Fibroblast of lung (primary cell): ENCODE results near the gene TUBB3. TPM values are rescaled to one million over a fixed set of nuclear protein-coding genes. Genes with fewer than 3 reads are reported as not detected.

Source experiments
- DNase-seq, 2 donors: peaks; one replicate each; pipeline versions ENCODE4 v3.0.0 to v3.0.0-alpha.2; 2010; ENCODE audit warnings: low read depth in 2 of 2
- H2AFZ ChIP-seq: 2 replicates; pipeline ENCODE4 v1.5.1; 2012; ENCODE audit warnings: low read length, control low read depth, inconsistent platforms
- H3K27ac ChIP-seq: 2 replicates; pipeline ENCODE4 v1.5.1; 2011; ENCODE audit warnings: low read length, control low read depth; ENCODE audit not compliant: insufficient read depth
- H3K27me3 ChIP-seq: 2 replicates; pipeline ENCODE4 v1.5.1; 2011; ENCODE audit warnings: mild to moderate bottlenecking, low read length; ENCODE audit not compliant: control insufficient read depth, insufficient read depth
- H3K36me3 ChIP-seq: 2 replicates; pipeline ENCODE4 v1.5.1; 2011; ENCODE audit warnings: low read length; ENCODE audit not compliant: control insufficient read depth, insufficient read depth
- H3K4me1 ChIP-seq: 2 replicates; pipeline ENCODE4 v1.5.1; 2011; ENCODE audit warnings: low read length; ENCODE audit not compliant: control insufficient read depth, insufficient read depth; ENCODE audit errors: extremely low read depth
- H3K4me2 ChIP-seq: 2 replicates; pipeline ENCODE4 v1.5.1; 2011; ENCODE audit warnings: low read length, control low read depth; ENCODE audit not compliant: insufficient read depth; ENCODE audit errors: extremely low read depth
- H3K4me3 ChIP-seq, 4 experiments: fragments of 200-600 bp in 1 of 4; sonication (generic) in 1 of 4; replicated peaks in 1 of 4; 2 replicates each; pipeline ENCODE4 v1.5.1; 2011 to 2016; ENCODE audit warnings: low read length in 4 of 4, low read depth in 3 of 4, mild to moderate bottlenecking in 3 of 4, control low read depth in 2 of 4, inconsistent platforms in 1 of 4, mixed read lengths in 1 of 4; ENCODE audit not compliant: insufficient read depth in 1 of 4; ENCODE audit errors: control extremely low read depth in 1 of 4
- H3K79me2 ChIP-seq: 2 replicates; pipeline ENCODE4 v1.5.1; 2012; ENCODE audit warnings: mild to moderate bottlenecking, low read length, inconsistent platforms; ENCODE audit not compliant: control insufficient read depth, insufficient read depth
- H3K9ac ChIP-seq: 2 replicates; pipeline ENCODE4 v1.5.1; 2011; ENCODE audit warnings: mild to moderate bottlenecking, low read length, control low read depth; ENCODE audit not compliant: insufficient read depth
- H3K9me3 ChIP-seq: 2 replicates; pipeline ENCODE4 v1.5.1; 2012; ENCODE audit warnings: low read depth, low read length; ENCODE audit not compliant: control insufficient read depth, insufficient read depth
- H4K20me1 ChIP-seq: 2 replicates; pipeline ENCODE4 v1.5.1; 2011; ENCODE audit warnings: low read length; ENCODE audit not compliant: control insufficient read depth, insufficient read depth; ENCODE audit errors: extremely low read depth
- EZH2 ChIP-seq: IDR thresholded peaks from 2 replicates; pipeline ENCODE4 v1.5.1; 2012; ENCODE audit warnings: low read length, control low read depth, mild to moderate bottlenecking; ENCODE audit errors: missing control alignments
- polyA plus RNA-seq, 2 donors: library from polyadenylated mRNA; depleted of rRNA in 1 of 2; stranded (reverse) in 1 of 2; unstranded in 1 of 2; fragments of >200 nt; gene quantifications; 2 replicates each; pipeline ENCODE4 v1.2.1, GENCODE V29; 2011 to 2012; ENCODE audit warnings: missing spikeins in 1 of 2
- total RNA-seq: library from RNA; depleted of rRNA; stranded (reverse); fragments of >200 nt; gene quantifications from 2 replicates; pipeline ENCODE4 v1.2.1, GENCODE V29; 2014
- TF ChIP-seq, protein P1 (sequence below), 2 donors: IDR thresholded peaks in 1 of 2; conservative IDR thresholded peaks in 1 of 2; 1 replicate in 1 of 2; 2 replicates in 1 of 2; pipeline ENCODE4 v1.5.1; 2011 to 2012; ENCODE audit warnings: low read length in 2 of 2, control low read depth in 1 of 2, inconsistent platforms in 1 of 2, low read depth in 1 of 2, mild to moderate bottlenecking in 1 of 2

Gene TUBB3
- total and polyA plus RNA-seq, 2 donors (not counting 1 experiment from before 2014, with no cell fraction given) = 134 to 294 TPM

DNA sequence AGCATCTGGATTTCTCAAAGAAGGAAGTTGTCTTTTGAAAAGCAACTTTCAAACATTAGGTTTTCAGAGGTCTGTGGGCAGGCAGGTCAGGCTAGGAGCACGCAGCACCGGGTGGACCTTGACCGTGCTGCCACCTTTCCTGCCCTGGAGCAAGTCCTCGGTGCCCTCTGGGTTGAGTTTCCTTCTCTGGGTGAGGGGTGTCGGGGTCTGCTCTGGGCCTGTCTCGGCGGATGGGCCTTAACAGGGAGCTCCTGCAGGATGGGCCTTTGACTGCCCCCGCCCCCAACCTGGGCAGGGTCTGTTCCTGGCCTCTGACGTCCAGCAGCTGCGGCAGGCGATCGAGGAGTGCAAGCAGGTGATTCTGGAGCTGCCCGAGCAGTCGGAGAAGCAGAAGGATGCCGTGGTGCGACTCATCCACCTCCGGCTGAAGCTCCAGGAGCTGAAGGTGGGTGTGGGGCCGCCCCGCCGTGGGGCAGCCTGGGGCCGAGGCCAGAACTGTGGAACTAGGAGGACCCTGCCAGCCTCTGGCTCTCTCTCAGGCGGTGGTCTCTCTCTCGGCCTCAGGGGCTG, 34.2 kb downstream of the TUBB3 start:
- Histone ChIP-seq H3K4me3 (no peak overlapping the region), H3K4me2 (no peak overlapping the region), H3K4me1 (no peaks in the 10 kb centered on the region), H3K36me3 (peaks cover 23% of the 10 kb centered on the region), H3K27me3 (no peaks in the 10 kb centered on the region), H3K9ac (no peak overlapping the region), H3K79me2 (no peaks in the 10 kb centered on the region), H4K20me1 (no peaks in the 10 kb centered on the region), H3K9me3 (no peaks in the 10 kb centered on the region), H3K27ac (no peak overlapping the region), H2AFZ (no peak overlapping the region)
- DNase-seq = no peak
- no peak for TF ChIP-seq EZH2
- TF ChIP-seq, protein P1, sequence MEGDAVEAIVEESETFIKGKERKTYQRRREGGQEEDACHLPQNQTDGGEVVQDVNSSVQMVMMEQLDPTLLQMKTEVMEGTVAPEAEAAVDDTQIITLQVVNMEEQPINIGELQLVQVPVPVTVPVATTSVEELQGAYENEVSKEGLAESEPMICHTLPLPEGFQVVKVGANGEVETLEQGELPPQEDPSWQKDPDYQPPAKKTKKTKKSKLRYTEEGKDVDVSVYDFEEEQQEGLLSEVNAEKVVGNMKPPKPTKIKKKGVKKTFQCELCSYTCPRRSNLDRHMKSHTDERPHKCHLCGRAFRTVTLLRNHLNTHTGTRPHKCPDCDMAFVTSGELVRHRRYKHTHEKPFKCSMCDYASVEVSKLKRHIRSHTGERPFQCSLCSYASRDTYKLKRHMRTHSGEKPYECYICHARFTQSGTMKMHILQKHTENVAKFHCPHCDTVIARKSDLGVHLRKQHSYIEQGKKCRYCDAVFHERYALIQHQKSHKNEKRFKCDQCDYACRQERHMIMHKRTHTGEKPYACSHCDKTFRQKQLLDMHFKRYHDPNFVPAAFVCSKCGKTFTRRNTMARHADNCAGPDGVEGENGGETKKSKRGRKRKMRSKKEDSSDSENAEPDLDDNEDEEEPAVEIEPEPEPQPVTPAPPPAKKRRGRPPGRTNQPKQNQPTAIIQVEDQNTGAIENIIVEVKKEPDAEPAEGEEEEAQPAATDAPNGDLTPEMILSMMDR (conservative IDR thresholded peaks at IDR 0.05 in 1 of 2, IDR thresholded peaks at IDR 0.05 in 1 of 2; ENCODE audit: low read depth in 1 of 2, low read length in 2 of 2) = no peak

DNA sequence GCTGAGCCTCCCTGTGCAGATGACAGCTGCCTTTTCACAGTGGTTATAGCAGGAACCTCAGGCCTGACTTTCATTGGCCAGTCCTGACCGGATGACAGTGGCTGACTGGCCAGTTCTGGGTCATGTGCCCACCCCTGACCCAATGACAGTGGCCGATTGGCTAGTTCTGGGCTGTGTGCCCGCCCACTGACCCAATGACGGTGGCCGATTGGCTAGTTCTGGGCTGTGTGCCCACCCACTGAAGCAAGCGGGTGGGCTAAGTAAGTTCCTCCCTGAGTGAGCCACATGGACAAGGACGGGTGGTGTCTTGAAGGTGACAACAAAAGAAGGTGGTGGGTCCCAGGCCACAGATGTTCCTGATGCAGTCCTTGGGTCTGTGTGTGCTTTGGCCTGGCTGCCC, 34.9 kb downstream of the TUBB3 start:
- peak; percentile 14 to 15 for DNase-seq
- peaks cover 23% of the 10 kb centered on the region for H3K36me3 ChIP-seq
- no peak overlapping the region for H3K9ac ChIP-seq
- H3K27me3 ChIP-seq = no peaks in the 10 kb centered on the region
- H3K4me2 ChIP-seq = no peak overlapping the region
- no peaks in the 10 kb centered on the region for H3K4me1 ChIP-seq
- H3K79me2 ChIP-seq = no peaks in the 10 kb centered on the region
- no peak overlapping the region for H3K27ac ChIP-seq
- no peak overlapping the region for H2AFZ ChIP-seq
- no peak overlapping the region for H3K4me3 ChIP-seq
- no peaks in the 10 kb centered on the region for H4K20me1 ChIP-seq
- H3K9me3 ChIP-seq = no peaks in the 10 kb centered on the region
- TF ChIP-seq, protein P1 (conservative IDR thresholded peaks at IDR 0.05 in 1 of 2, IDR thresholded peaks at IDR 0.05 in 1 of 2; ENCODE audit: low read depth in 1 of 2, low read length in 2 of 2) = no peak
- no peak for TF ChIP-seq EZH2

DNA sequence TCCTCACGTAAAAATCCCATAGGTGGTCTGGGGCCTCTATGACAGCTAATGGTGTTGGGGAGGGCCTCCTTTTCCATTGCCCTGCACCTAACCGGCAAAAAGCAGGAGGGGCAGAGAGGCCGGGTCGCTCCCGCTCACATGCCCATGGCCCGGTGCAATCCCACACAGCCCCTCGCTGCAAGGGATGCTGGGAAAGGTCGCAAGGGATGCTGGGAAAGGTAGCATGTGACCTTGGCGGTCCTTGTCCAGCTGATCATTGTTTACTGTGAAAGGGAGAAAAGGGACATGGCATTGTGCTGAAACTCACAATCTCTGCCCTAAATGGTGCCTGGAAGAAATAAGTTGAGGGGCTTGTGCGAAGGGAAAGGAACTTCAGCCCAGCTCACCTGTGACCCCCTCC, 35.5 kb downstream of the TUBB3 start:
- H3K4me2 ChIP-seq = no peak overlapping the region
- no peak overlapping the region for H3K4me3 ChIP-seq
- H3K27ac ChIP-seq = no peak overlapping the region
- TF ChIP-seq EZH2 = no peak
- TF ChIP-seq, protein P1 (conservative IDR thresholded peaks at IDR 0.05 in 1 of 2, IDR thresholded peaks at IDR 0.05 in 1 of 2; ENCODE audit: low read depth in 1 of 2, low read length in 2 of 2) = no peak
- H3K27me3 ChIP-seq = no peaks in the 10 kb centered on the region
- no peak overlapping the region for H3K9ac ChIP-seq
- H2AFZ ChIP-seq = no peak overlapping the region
- no peaks in the 10 kb centered on the region for H4K20me1 ChIP-seq
- no peaks in the 10 kb centered on the region for H3K9me3 ChIP-seq
- no peak for DNase-seq
- H3K79me2 ChIP-seq = no peaks in the 10 kb centered on the region
- peaks cover 23% of the 10 kb centered on the region for H3K36me3 ChIP-seq
- no peaks in the 10 kb centered on the region for H3K4me1 ChIP-seq
